Left kidney (tissue), 2 donors: ENCODE results near the gene PSD4. TPM values are rescaled to one million over a fixed set of nuclear protein-coding genes. Genes with fewer than 3 reads are reported as not detected.
"Not testable (repeated sequence)": the region's sequence is repeated elsewhere in the genome, so short reads cannot be mapped to it uniquely, and the experiment has no call there.

Experiments
- DNase-seq: peaks from one replicate; pipeline ENCODE4 v3.0.0-alpha.2; 2013
- polyA plus RNA-seq: library from polyadenylated mRNA; unstranded; fragments of 120-200 nt; gene quantifications from one replicate; pipeline ENCODE4 v1.2.1, GENCODE V29; 2013; ENCODE audit not compliant: insufficient read length

PSD4 gene
- polyA plus RNA-seq, 1 donor, result 10.0 TPM

GRCh38 chr2:113220970-113221708 is 47.4 kb downstream of the PSD4 start:
- DNase-seq, result no peak

GRCh38 chr2:113221846-113222245 is 48.1 kb downstream of the PSD4 start:
- no peak for DNase-seq

GRCh38 chr2:113223813-113224212 is 50.0 kb downstream of the PSD4 start:
- DNase-seq, result no peak

GRCh38 chr2:113224647-113225236 is 51.0 kb downstream of the PSD4 start:
- no peak for DNase-seq

- peak; percentile 91 for DNase-seq
Observed at GRCh38 chr2:113225263-113226259, 51.8 kb downstream of the PSD4 start.

GRCh38 chr2:113226462-113226861 is 52.7 kb downstream of the PSD4 start:
- no peak for DNase-seq

- DNase-seq, result no peak
Observed at GRCh38 chr2:113227290-113227689, 53.5 kb downstream of the PSD4 start.

GRCh38 chr2:113227698-113228097 is 53.9 kb downstream of the PSD4 start:
- no peak for DNase-seq

GRCh38 chr2:113228351-113228750 is 54.6 kb downstream of the PSD4 start:
- DNase-seq, result no peak

GRCh38 chr2:113228991-113229716 is 55.4 kb downstream of the PSD4 start:
- DNase-seq, result no peak

GRCh38 chr2:113229795-113230194 is 56.0 kb downstream of the PSD4 start:
- DNase-seq, result no peak

- no peak for DNase-seq
Observed at GRCh38 chr2:113230531-113230930, 56.8 kb downstream of the PSD4 start.

GRCh38 chr2:113231064-113231463 is 57.3 kb downstream of the PSD4 start:
- DNase-seq, result no peak

- DNase-seq, result no peak
Observed at GRCh38 chr2:113232123-113232522, 58.4 kb downstream of the PSD4 start.

- DNase-seq, result no peak
Observed at GRCh38 chr2:113232740-113233139, 59.0 kb downstream of the PSD4 start.

GRCh38 chr2:113233593-113234550 is 60.1 kb downstream of the PSD4 start:
- no peak for DNase-seq

GRCh38 chr2:113234721-113235346 is 61.1 kb downstream of the PSD4 start:
- no peak for DNase-seq

GRCh38 chr2:113235347-113236226 is 61.8 kb downstream of the PSD4 start:
- not testable (repeated sequence) for DNase-seq
